GM18951 (cell line): ENCODE data around the gene PNMA1.

Experiments used
- POLR2A ChIP-seq: IDR thresholded peaks from 4 replicates; pipeline ENCODE4 v1.6.1; 2011; ENCODE audit warnings: mild to moderate bottlenecking; ENCODE audit not compliant: insufficient read length, insufficient read depth; ENCODE audit errors: extremely low read depth
- in situ Hi-C: fragments of 300-500 bp; cut with MboI; formaldehyde crosslinking; loops from one replicate; pipeline ENCODE4 v1.12.0; 2022; ENCODE audit warnings: low sequenced_read_pairs, mixed read lengths, inconsistent platforms; ENCODE audit not compliant: unreplicated experiment

Gene PNMA1

GRCh38 chr14:73746520-73747378 is 32.6 kb upstream of the PNMA1 start:
- in situ Hi-C loops: no loop called here
- no peak for TF ChIP-seq POLR2A

- in situ Hi-C loops: no loop called here
- TF ChIP-seq POLR2A: no peak
These were observed 31.7 kb upstream of the PNMA1 start for GRCh38 chr14:73745571-73746519.

GRCh38 chr14:73744874-73745529 is 30.8 kb upstream of the PNMA1 start:
- in situ Hi-C loops: no loop called here
- no peak for TF ChIP-seq POLR2A

- in situ Hi-C loops: no loop called here
These were observed 30.1 kb upstream of the PNMA1 start for GRCh38 chr14:73744175-73744867.

GRCh38 chr14:73743431-73743931 is 29.3 kb upstream of the PNMA1 start:
- TF ChIP-seq POLR2A: no peak

More at GRCh38 chr14:73744175-73744867, 30.1 kb upstream of the PNMA1 start:
- no peak for TF ChIP-seq POLR2A

GRCh38 chr14:73742520-73743238 is 28.5 kb upstream of the PNMA1 start:
- in situ Hi-C loops: no loop called here

More at GRCh38 chr14:73743431-73743931, 29.3 kb upstream of the PNMA1 start:
- in situ Hi-C loops: no loop called here

GRCh38 chr14:73741876-73742519 is 27.8 kb upstream of the PNMA1 start:
- TF ChIP-seq POLR2A: no peak
- in situ Hi-C loops: no loop called here

More at GRCh38 chr14:73742520-73743238, 28.5 kb upstream of the PNMA1 start:
- TF ChIP-seq POLR2A: no peak

GRCh38 chr14:73741386-73741875 is 27.2 kb upstream of the PNMA1 start:
- TF ChIP-seq POLR2A: no peak
- in situ Hi-C loops: no loop called here

- TF ChIP-seq POLR2A: no peak
- in situ Hi-C loops: no loop called here
These were observed 26.6 kb upstream of the PNMA1 start for GRCh38 chr14:73740618-73741326.

- in situ Hi-C loops: no loop called here
- TF ChIP-seq POLR2A: no peak
These were observed 25.9 kb upstream of the PNMA1 start for GRCh38 chr14:73739899-73740617.
